SH-SY5Y (cell line): ENCODE results near the gene CEBPG.

Experiments
- GATA2 ChIP-seq: IDR thresholded peaks from 2 replicates; pipeline ENCODE4 v1.6.1; 2011; ENCODE audit warnings: mild to moderate bottlenecking, low read depth, low read length
- GATA3 ChIP-seq: IDR thresholded peaks from 2 replicates; pipeline ENCODE4 v1.6.1; 2011; ENCODE audit warnings: low read depth, mild to moderate bottlenecking, low read length, moderate library complexity

- TF ChIP-seq GATA3 = no peak
- no peak for TF ChIP-seq GATA2
Measured at GRCh38 chr19:33394006-33394722, 20.7 kb downstream of the CEBPG start.
